ENCODE results near the gene TIMP2.

GRCh38 chr17:78929908-78930775, 5.0 kb upstream of the TIMP2 start:
- TF ChIP-seq EZH2 (IDR thresholded peaks at IDR 0.05; ENCODE audit: borderline replicate concordance) (no peak), CTCF (IDR thresholded peaks at IDR 0.05; ENCODE audit: poor library complexity) (no peak), EZH2phosphoT487 (IDR thresholded peaks at IDR 0.05; ENCODE audit: low read depth, severe bottlenecking, unreplicated experiment) (no peak)
